GM18517 (cell line): ENCODE measurements around the gene GADD45B.

Experiments used
- ATAC-seq: cut with Tn5 transposase; IDR thresholded peaks from one replicate; pipeline ENCODE4 v1.9.1; 2021; ENCODE audit warnings: mild to moderate bottlenecking, moderate library complexity; ENCODE audit not compliant: unreplicated experiment

The GADD45B gene

GRCh38 chr19:2475702-2476450 lies at the start of gene GADD45B:
Gene GADD45B (plus strand): TSS chr19:2476127. CDS start chr19:2476359, 232 bp downstream.
- peak; percentile 51 for ATAC-seq

- ATAC-seq, result peak; percentile 18
Observed at GRCh38 chr19:2426611-2427428, 49.1 kb upstream of the GADD45B start.

- ATAC-seq, result peak; percentile 75
Observed at GRCh38 chr19:2427429-2428320, 48.3 kb upstream of the GADD45B start, which contains the start of gene TIMM13. Gene TIMM13 (minus strand): TSS chr19:2427586. CDS start chr19:2427533, 53 bp downstream.

- no peak for ATAC-seq
Observed at GRCh38 chr19:2428321-2428690, 47.6 kb upstream of the GADD45B start.

DNA sequence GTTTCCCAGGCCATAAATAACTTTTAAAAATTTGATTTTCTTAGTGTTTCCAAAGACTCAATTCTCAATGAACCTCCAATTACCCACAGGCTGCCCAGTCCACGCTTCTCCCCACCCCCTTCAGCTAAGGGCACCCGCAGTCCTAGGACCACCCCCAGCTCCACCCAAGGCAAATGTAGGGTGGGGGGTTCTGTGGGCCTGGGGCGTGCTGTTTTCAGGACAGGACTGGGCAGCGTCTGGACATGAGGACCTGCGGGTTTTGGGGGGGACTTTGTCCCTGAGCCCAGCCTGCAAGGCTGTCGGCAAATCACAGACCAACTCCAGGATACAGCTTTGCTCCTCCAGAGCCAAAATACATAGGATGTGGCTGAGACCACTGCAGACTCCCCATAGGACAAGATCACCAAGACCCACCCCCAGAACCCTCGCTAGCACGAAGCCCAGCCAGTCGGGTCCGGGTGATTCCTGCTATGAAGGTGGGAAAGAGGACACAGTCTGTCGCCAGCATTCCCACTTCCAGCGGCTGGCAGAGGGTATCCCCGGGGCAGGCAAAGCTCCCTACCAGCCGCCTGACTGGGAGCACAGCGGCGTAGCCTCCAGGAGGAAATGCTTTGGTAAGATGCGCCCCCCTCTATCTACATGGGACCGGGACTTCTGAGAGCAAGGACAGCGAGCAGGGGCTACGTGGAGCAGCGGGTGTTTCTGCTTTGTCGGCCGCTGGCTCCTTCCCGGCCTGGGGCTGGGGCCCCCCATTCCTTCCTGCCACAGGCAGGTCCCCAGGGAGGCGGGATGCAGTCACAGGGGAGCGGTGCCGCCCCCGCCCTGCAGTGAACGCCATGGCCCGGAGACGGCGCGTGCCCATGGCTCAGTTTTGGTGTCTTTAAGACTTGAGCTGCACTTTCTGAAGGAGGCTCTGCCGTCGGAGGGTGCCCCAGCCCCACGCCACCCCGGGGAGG lies 46.9 kb upstream of the GADD45B start:
- ATAC-seq, result no peak

DNA sequence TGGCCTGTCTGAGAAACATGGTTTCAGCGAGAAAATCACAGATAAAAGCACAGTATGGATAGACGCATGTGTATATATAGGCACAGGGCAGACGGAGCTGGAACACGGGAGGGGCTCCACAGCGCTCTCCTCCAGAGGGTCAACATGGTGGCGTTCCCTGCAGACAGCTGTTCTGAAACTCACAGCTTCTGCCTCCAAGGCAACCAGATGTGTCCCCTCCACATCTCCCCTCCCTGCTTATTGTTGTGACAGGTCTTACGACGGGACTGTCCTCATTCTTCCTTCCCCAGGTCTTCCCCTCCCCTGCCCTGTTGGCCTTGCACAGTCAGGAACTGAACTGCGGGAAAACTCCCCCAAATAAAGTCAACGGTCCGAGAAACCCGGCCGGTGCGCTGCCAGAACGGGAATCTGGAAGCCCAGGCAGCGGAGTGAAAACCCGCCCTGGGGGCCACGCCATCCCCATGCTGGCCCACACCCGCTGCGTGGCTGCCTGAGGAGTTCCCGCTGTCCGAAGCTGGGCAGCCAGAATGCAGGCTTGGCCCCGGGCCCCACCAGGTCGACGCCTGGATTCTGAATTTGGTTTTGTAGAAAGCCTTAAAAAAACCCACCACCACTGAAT lies 45.9 kb upstream of the GADD45B start:
- ATAC-seq, result no peak

- ATAC-seq, result no peak
Observed at GRCh38 chr19:2431318-2432055, 44.4 kb upstream of the GADD45B start.

GRCh38 chr19:2432131-2432848 lies 43.6 kb upstream of the GADD45B start:
- ATAC-seq, result no peak

DNA sequence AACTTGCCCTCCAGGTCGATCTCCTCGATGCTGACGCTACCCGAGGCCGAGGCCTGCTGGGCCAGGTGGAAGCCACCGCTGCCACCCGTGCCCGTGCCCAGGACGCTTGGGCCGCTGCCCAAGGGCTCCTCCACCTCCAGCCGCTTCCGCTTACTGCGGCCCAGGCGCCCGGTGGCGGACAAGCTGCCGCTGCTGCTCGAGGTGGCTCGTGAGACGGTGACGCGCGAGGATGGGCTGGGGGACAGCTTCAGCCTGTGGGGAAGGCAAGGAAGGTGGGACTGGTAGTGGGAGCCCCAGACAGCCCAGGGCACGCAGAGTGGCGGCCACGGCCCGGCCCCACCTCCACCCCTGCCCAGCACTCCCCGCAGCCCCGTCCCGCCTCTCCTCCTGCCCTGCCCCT lies 42.1 kb upstream of the GADD45B start:
- ATAC-seq, result no peak

DNA sequence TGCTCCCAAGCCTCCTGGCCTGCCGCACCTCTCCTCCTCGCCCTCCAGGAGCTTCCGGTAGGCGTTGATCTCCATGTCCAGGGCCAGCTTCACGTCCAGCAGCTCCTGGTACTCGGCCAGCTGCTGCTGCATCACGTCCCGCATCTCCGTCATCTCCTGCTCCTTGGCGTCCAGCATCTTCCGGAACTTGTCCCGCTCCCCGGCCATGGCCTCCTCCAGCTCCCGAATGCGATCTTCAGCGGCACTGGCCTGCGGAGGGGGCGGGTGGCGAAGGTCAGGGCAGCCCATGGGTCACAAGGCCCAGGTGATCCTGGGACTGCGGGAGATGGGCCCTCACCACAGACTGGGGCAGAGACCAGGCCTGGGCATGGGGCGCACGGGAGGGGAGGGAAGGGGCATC lies 41.7 kb upstream of the GADD45B start:
- ATAC-seq, result no peak

DNA sequence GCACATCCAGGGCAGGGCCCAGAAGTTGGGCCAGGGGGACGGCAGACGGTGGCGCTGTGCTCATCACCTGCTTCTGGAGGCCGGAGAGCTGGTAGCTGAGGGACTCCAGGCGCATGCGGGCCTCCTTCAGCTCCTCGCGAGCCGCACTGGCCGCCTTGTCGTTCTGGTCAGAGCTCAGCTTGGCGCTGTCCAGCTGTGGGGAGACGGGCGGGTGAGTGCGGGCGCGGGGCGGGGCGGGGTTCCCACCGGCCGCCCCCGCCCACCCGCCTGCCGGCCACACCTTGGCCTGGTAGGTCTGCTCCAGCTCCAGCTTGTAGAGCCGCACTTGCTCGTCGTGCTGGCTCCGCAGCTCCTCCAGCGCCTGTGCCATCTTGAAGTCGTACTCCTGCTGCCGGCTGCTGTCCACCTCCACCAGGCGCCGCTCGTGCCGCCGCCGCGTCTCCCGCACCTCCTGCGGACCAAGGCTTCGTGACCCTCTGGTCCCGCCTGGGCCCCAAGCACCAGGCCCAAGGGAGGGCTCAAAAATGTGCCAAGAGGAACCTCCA lies 41.1 kb upstream of the GADD45B start:
- no peak for ATAC-seq

GRCh38 chr19:2436384-2436783 lies 39.5 kb upstream of the GADD45B start:
- ATAC-seq, result no peak

DNA sequence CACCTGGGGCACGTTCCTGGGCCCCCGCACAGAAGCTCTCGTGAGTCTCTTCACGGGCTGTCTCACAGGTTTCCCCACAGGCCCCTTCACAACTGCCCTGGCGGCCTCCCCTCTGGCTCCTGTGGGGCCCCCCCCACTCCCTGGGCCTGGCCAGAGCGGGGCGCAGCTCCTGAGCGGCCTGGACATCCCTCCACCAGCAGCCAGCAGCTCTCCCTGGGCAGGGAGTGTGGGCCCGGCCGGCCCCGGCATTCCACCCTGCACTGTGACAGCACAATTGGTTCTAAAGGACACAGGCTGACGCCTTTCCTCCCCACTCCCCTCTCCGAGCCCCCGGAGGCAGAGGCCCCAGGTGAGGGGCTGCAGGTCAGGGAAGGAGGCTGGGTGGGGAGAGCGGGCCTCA lies 39.0 kb upstream of the GADD45B start:
- no peak for ATAC-seq

DNA sequence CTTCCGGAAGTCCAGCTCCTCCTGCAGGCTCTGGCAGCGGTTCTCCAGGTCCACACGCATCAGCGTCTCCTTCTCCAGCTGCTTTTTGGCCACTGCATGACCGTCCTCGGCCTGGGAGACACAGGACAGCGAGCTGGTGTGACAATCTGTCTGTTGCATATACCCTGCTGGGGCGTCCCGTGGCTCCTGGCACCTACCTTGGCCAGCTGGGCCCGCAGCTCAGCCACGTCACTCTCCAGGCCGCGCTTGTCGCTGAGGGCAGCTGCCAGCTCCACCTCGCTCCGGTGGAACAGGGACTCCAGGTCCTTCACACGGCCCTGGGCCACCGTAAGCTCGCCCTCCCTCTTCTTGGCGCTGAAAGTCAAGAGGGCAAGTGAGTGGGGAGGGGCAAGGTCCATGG lies 37.7 kb upstream of the GADD45B start:
- ATAC-seq, result no peak

DNA sequence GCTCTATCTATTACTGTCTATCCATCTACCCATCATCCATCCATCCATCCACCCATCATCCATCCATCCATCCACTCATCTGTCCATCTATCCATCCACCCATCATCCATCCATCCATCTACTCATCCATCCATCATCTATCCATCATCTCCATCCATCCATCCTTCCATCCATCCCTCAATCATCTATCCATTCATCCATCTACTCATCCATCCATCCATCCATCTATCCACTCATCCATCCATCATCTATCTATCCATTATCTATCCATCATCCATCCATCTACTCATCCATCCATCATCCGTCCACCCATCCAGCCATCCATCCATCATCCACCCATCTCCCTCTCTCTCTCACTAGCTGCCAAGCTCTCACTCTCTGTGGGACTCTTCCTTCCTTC lies 35.4 kb upstream of the GADD45B start:
- ATAC-seq, result no peak

DNA sequence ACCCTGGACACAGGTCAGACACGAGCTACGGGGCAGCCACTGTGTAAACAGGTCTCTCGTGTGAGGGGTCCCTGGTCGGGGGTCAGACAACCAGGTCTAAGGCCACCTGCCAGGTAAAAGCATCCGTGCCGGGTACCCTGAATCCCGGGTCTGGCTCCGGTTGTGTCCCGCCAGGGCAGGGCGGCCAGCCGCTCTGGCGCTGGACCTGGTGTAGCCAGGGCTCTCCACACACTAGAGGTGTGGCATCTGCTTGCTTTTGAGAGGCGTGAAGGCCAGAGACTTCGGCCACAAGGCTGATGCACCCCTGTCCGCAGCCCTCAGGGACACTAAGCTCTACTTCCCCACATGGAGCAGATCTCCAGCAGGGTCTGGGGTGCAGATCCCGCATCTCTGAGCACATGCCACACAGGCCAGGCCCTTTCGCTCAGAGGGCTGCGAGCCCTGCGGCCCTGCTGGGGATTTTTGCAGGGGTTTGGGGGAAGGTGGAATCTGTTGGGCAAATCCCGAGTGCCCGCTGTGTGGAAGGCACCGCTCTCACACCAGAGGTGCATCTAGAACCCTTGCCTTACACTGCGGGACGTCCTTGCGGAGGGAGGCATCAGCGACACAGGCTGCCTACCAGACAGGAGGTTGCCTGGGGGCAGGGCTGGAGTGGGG lies 34.7 kb upstream of the GADD45B start:
- no peak for ATAC-seq

DNA sequence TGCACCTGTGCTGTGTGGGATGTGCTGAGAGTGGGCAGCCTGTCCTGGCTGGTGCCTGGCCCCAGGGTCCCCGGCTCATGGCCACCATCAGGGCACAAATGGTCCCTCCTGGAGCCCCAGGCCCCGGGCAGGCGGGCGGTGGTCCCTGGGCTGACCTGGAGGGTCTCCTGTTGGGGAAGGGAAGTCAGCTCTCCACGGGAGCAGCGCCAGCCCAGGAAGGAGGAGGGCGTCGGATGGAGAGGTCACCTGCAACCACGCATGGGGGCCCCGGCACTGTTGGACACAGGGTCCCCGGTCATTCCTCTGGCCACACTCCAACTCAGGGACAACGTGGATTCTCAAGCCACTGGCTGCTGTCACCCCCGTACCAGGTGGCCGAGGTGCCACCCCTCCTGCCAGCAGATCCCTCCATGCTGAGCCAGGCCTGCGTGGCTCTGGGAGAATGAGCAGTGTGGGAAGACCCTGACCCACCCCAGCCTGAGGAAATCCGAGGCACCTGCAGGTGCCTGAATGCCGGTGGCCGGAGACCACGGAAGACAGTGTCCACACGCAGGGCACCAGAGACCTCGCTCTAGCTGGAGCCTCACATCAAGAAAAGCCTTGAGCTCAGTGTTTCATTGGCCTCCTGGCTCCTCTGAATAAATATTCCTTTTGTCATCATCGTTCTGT lies 32.7 kb upstream of the GADD45B start:
- ATAC-seq, result no peak
